ENCODE measurements around the gene PARN.

PARN gene

GRCh38 chr16:14455573-14455972, 174.5 kb downstream of the PARN start:
- no peaks in the 10 kb centered on the region for H3K4me1 ChIP-seq (ENCODE audit: control insufficient read depth, insufficient read depth, low read length)
- no peaks in the 10 kb centered on the region for H3K27me3 ChIP-seq (ENCODE audit: control insufficient read depth, insufficient read depth, low read length)
- H3K4me3 ChIP-seq (ENCODE audit: low read length), result no peak overlapping the region
- WGBS (ENCODE audit: insufficient coverage, insufficient read length), result no CpG with 5 or more reads among the region's 5 CpGs
- DNase-seq (ENCODE audit: low read depth, low spot score), result no peak
- H3K9me3 ChIP-seq (ENCODE audit: control insufficient read depth, insufficient read depth, low read length), result no peaks in the 10 kb centered on the region
- no peaks in the 10 kb centered on the region for H3K36me3 ChIP-seq (ENCODE audit: control insufficient read depth, insufficient read depth, low read length)
- no peak overlapping the region for H3K27ac ChIP-seq (ENCODE audit: low read length)

GRCh38 chr16:14454391-14454790, 175.7 kb downstream of the PARN start:
- no peak for DNase-seq (ENCODE audit: low read depth, low spot score)
- Histone ChIP-seq H3K27ac (ENCODE audit: low read length) (no peak overlapping the region), H3K4me1 (ENCODE audit: control insufficient read depth, insufficient read depth, low read length) (no peaks in the 10 kb centered on the region), H3K27me3 (ENCODE audit: control insufficient read depth, insufficient read depth, low read length) (no peaks in the 10 kb centered on the region), H3K4me3 (ENCODE audit: low read length) (no peak overlapping the region), H3K9me3 (ENCODE audit: control insufficient read depth, insufficient read depth, low read length) (no peaks in the 10 kb centered on the region), H3K36me3 (ENCODE audit: control insufficient read depth, insufficient read depth, low read length) (no peaks in the 10 kb centered on the region)
- no CpG with 5 or more reads among the region's 2 CpGs for WGBS (ENCODE audit: insufficient coverage, insufficient read length)

- H3K4me3 ChIP-seq (ENCODE audit: low read length), result no peak overlapping the region
- H3K4me1 ChIP-seq (ENCODE audit: control insufficient read depth, insufficient read depth, low read length), result no peaks in the 10 kb centered on the region
- no peaks in the 10 kb centered on the region for H3K27me3 ChIP-seq (ENCODE audit: control insufficient read depth, insufficient read depth, low read length)
- no peaks in the 10 kb centered on the region for H3K9me3 ChIP-seq (ENCODE audit: control insufficient read depth, insufficient read depth, low read length)
- WGBS (ENCODE audit: insufficient coverage, insufficient read length), result no CpG with 5 or more reads among the region's 3 CpGs
- no peaks in the 10 kb centered on the region for H3K36me3 ChIP-seq (ENCODE audit: control insufficient read depth, insufficient read depth, low read length)
- H3K27ac ChIP-seq (ENCODE audit: low read length), result no peak overlapping the region
- no peak for DNase-seq (ENCODE audit: low read depth, low spot score)
These were observed 178.0 kb downstream of the PARN start for GRCh38 chr16:14452066-14452465.

GRCh38 chr16:14450846-14451245, 179.2 kb downstream of the PARN start:
- Histone ChIP-seq H3K9me3 (ENCODE audit: control insufficient read depth, insufficient read depth, low read length) (no peaks in the 10 kb centered on the region), H3K36me3 (ENCODE audit: control insufficient read depth, insufficient read depth, low read length) (no peaks in the 10 kb centered on the region), H3K27me3 (ENCODE audit: control insufficient read depth, insufficient read depth, low read length) (no peaks in the 10 kb centered on the region), H3K27ac (ENCODE audit: low read length) (no peak overlapping the region), H3K4me3 (ENCODE audit: low read length) (no peak overlapping the region), H3K4me1 (ENCODE audit: control insufficient read depth, insufficient read depth, low read length) (no peaks in the 10 kb centered on the region)
- WGBS (ENCODE audit: insufficient coverage, insufficient read length), result no CpG with 5 or more reads among the region's 6 CpGs
- no peak for DNase-seq (ENCODE audit: low read depth, low spot score)

- no peak overlapping the region for H3K27ac ChIP-seq (ENCODE audit: low read length)
- H3K9me3 ChIP-seq (ENCODE audit: control insufficient read depth, insufficient read depth, low read length), result no peaks in the 10 kb centered on the region
- no CpG with 5 or more reads among the region's 4 CpGs for WGBS (ENCODE audit: insufficient coverage, insufficient read length)
- no peaks in the 10 kb centered on the region for H3K27me3 ChIP-seq (ENCODE audit: control insufficient read depth, insufficient read depth, low read length)
- no peaks in the 10 kb centered on the region for H3K36me3 ChIP-seq (ENCODE audit: control insufficient read depth, insufficient read depth, low read length)
- no peaks in the 10 kb centered on the region for H3K4me1 ChIP-seq (ENCODE audit: control insufficient read depth, insufficient read depth, low read length)
- no peak overlapping the region for H3K4me3 ChIP-seq (ENCODE audit: low read length)
- DNase-seq (ENCODE audit: low read depth, low spot score), result no peak
These were observed 180.1 kb downstream of the PARN start for GRCh38 chr16:14449790-14450480.

GRCh38 chr16:14449334-14449733, 180.7 kb downstream of the PARN start:
- WGBS (ENCODE audit: insufficient coverage, insufficient read length), result no CpG with 5 or more reads among the region's 4 CpGs
- Histone ChIP-seq H3K9me3 (ENCODE audit: control insufficient read depth, insufficient read depth, low read length) (no peaks in the 10 kb centered on the region), H3K27me3 (ENCODE audit: control insufficient read depth, insufficient read depth, low read length) (no peaks in the 10 kb centered on the region), H3K27ac (ENCODE audit: low read length) (no peak overlapping the region), H3K4me3 (ENCODE audit: low read length) (no peak overlapping the region), H3K36me3 (ENCODE audit: control insufficient read depth, insufficient read depth, low read length) (no peaks in the 10 kb centered on the region), H3K4me1 (ENCODE audit: control insufficient read depth, insufficient read depth, low read length) (no peaks in the 10 kb centered on the region)
- no peak for DNase-seq (ENCODE audit: low read depth, low spot score)

GRCh38 chr16:14448879-14449278, 181.2 kb downstream of the PARN start:
- Histone ChIP-seq H3K4me3 (ENCODE audit: low read length) (no peak overlapping the region), H3K9me3 (ENCODE audit: control insufficient read depth, insufficient read depth, low read length) (no peaks in the 10 kb centered on the region), H3K4me1 (ENCODE audit: control insufficient read depth, insufficient read depth, low read length) (no peaks in the 10 kb centered on the region), H3K36me3 (ENCODE audit: control insufficient read depth, insufficient read depth, low read length) (no peaks in the 10 kb centered on the region), H3K27ac (ENCODE audit: low read length) (no peak overlapping the region), H3K27me3 (ENCODE audit: control insufficient read depth, insufficient read depth, low read length) (no peaks in the 10 kb centered on the region)
- no CpG with 5 or more reads among the region's 5 CpGs for WGBS (ENCODE audit: insufficient coverage, insufficient read length)
- no peak for DNase-seq (ENCODE audit: low read depth, low spot score)

GRCh38 chr16:14447783-14448182, 182.3 kb downstream of the PARN start:
- WGBS (ENCODE audit: insufficient coverage, insufficient read length), result no CpG with 5 or more reads among the region's 5 CpGs
- no peak for DNase-seq (ENCODE audit: low read depth, low spot score)

GRCh38 chr16:14446796-14447195, 183.3 kb downstream of the PARN start:
- H3K4me3 ChIP-seq (ENCODE audit: low read length), result no peak overlapping the region
- no peaks in the 10 kb centered on the region for H3K9me3 ChIP-seq (ENCODE audit: control insufficient read depth, insufficient read depth, low read length)
- no peak for DNase-seq (ENCODE audit: low read depth, low spot score)
- H3K27me3 ChIP-seq (ENCODE audit: control insufficient read depth, insufficient read depth, low read length), result no peaks in the 10 kb centered on the region
- no CpG with 5 or more reads among the region's 5 CpGs for WGBS (ENCODE audit: insufficient coverage, insufficient read length)
- no peaks in the 10 kb centered on the region for H3K36me3 ChIP-seq (ENCODE audit: control insufficient read depth, insufficient read depth, low read length)
- H3K27ac ChIP-seq (ENCODE audit: low read length), result no peak overlapping the region
- H3K4me1 ChIP-seq (ENCODE audit: control insufficient read depth, insufficient read depth, low read length), result no peaks in the 10 kb centered on the region; the same call in 1 of the 2 replicates

More at GRCh38 chr16:14447783-14448182, 182.3 kb downstream of the PARN start:
- Histone ChIP-seq H3K36me3 (ENCODE audit: control insufficient read depth, insufficient read depth, low read length) (no peaks in the 10 kb centered on the region), H3K9me3 (ENCODE audit: control insufficient read depth, insufficient read depth, low read length) (no peaks in the 10 kb centered on the region), H3K4me3 (ENCODE audit: low read length) (no peak overlapping the region), H3K4me1 (ENCODE audit: control insufficient read depth, insufficient read depth, low read length) (no peaks in the 10 kb centered on the region; the same call in 1 of the 2 replicates), H3K27me3 (ENCODE audit: control insufficient read depth, insufficient read depth, low read length) (no peaks in the 10 kb centered on the region), H3K27ac (ENCODE audit: low read length) (no peak overlapping the region)

GRCh38 chr16:14445937-14446715, 183.9 kb downstream of the PARN start:
- Histone ChIP-seq H3K27me3 (ENCODE audit: control insufficient read depth, insufficient read depth, low read length) (no peaks in the 10 kb centered on the region), H3K4me1 (ENCODE audit: control insufficient read depth, insufficient read depth, low read length) (no peaks in the 10 kb centered on the region; the same call in 1 of the 2 replicates), H3K4me3 (ENCODE audit: low read length) (no peak overlapping the region), H3K36me3 (ENCODE audit: control insufficient read depth, insufficient read depth, low read length) (no peaks in the 10 kb centered on the region), H3K27ac (ENCODE audit: low read length) (no peak overlapping the region), H3K9me3 (ENCODE audit: control insufficient read depth, insufficient read depth, low read length) (no peaks in the 10 kb centered on the region)
- DNase-seq (ENCODE audit: low read depth, low spot score), result no peak
- WGBS (ENCODE audit: insufficient coverage, insufficient read length), result no CpG with 5 or more reads among the region's 12 CpGs
